ENCODE results near the gene DARS2. TPM values are rescaled to one million over a fixed set of nuclear protein-coding genes. Genes with fewer than 3 reads are reported as not detected.

Gene DARS2
- total RNA-seq, 2 donors from 2014 or later = 7.5 to 11.2 TPM

DNA sequence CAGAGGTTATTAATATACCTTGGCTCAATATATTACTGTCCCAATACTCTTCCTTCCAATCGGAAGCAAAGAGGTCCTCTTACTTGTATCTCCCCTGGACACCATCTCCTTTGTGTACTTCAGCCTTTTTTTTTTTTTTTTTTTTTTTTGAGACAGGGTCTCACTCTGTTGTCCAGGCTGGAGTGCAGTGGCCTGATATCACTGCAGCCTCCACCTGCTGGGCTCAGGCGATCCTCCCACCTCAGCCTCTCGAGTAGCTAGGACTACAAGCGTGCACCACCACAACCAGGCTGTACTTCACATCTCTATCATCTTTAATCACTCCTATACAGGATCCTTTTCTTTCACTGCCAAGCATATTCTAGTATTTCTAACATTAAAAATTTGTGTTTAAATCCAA is 2.8 kb upstream of the DARS2 start:
- WGBS, 2 donors = 91 to 98% methylated on average over 4 of the region's 4 CpGs
- Histone ChIP-seq H3K4me3 (no peak overlapping the region), H3K9me3 (no peaks in the 10 kb centered on the region), H3K36me3 (replicated peaks in 1 of 2; ENCODE audit: insufficient read depth in 1 of 2, low read depth in 2 of 2) (no peaks in the 10 kb centered on the region), H3K27me3 (no peaks in the 10 kb centered on the region), H3K4me1 (peaks cover 15% of the 10 kb centered on the region), H3K27ac (no peak overlapping the region)
- intact Hi-C loops (cut with DNase I) = no loop called here
- no peak for TF ChIP-seq CTCF (IDR thresholded peaks at IDR 0.05)
- no peak for TF ChIP-seq POLR2A (IDR thresholded peaks at IDR 0.05)
- ATAC-seq (no peak), DNase-seq (no peak)

GRCh38 chr1:173823781-173824314 is 625 bp upstream of the DARS2 start:
- Histone ChIP-seq H3K9me3 (no peaks in the 10 kb centered on the region), H3K4me3 (peak overlapping the region; percentile 42 to 45), H3K27me3 (no peaks in the 10 kb centered on the region), H3K4me1 (peaks cover 15% of the 10 kb centered on the region), H3K36me3 (replicated peaks in 1 of 2; ENCODE audit: insufficient read depth in 1 of 2, low read depth in 2 of 2) (no peaks in the 10 kb centered on the region), H3K27ac (peak overlapping the region in 3 of 4 donors; percentile 77 to 96 (median 92))
- 1% methylated on average over 13 to 25 of the region's 25 CpGs for WGBS, 2 donors
- intact Hi-C loops (cut with DNase I) = no loop called here
- ATAC-seq (no peak), DNase-seq (no peak)
- no peak for TF ChIP-seq POLR2A (IDR thresholded peaks at IDR 0.05)
- TF ChIP-seq CTCF (IDR thresholded peaks at IDR 0.05) = no peak

DNA sequence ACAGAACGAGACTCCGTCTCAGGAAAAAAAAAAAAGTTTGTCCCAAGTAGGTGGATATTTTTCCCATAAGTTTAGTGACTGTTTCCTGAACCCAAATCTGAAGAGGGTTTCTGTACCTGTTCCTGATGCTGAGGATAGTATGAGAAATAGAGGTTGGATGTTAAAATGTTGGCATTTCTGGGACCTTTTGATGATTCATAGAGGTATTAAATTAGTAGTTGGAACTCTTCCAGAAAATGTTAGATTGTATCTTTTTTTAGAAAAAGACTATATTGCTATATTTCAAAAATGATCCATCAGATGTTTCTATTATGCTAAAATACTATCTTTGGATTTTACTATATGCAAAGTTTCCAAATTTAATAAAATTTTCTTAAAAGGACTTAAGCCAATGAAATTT is 3.1 kb downstream of the DARS2 start:
- intact Hi-C loops (cut with DNase I) = no loop called here
- no peak for DNase-seq

GRCh38 chr1:173832748-173833147 is 8.3 kb downstream of the DARS2 start:
- ATAC-seq = no peak
- Histone ChIP-seq H3K4me1 (no peaks in the 10 kb centered on the region), H3K36me3 (replicated peaks in 1 of 2; ENCODE audit: insufficient read depth in 1 of 2, low read depth in 2 of 2) (peaks cover 0 to 7% of the 10 kb centered on the region in 2 donors), H3K27me3 (no peaks in the 10 kb centered on the region), H3K9me3 (no peaks in the 10 kb centered on the region), H3K4me3 (no peak overlapping the region), H3K27ac (no peak overlapping the region)
- DNase-seq = no peak
- intact Hi-C loops (cut with DNase I) = loop anchor here (10.0 kb wide), 1 partner anchor 408 kb away; no protein-coding TSS in a partner anchor
- WGBS, 2 donors = 95% methylated on average over 1 of the region's 1 CpG
- TF ChIP-seq POLR2A (IDR thresholded peaks at IDR 0.05) (no peak), CTCF (IDR thresholded peaks at IDR 0.05) (no peak)

More for the DNA sequence above, 3.1 kb downstream of the DARS2 start:
- no peak overlapping the region for H3K27ac ChIP-seq
- H3K4me3 ChIP-seq = no peak overlapping the region
- no peaks in the 10 kb centered on the region for H3K27me3 ChIP-seq
- WGBS, 2 donors = 88 to 92% methylated on average over 2 of the region's 2 CpGs
- peaks cover 15% of the 10 kb centered on the region for H3K4me1 ChIP-seq
- TF ChIP-seq POLR2A (IDR thresholded peaks at IDR 0.05) = no peak
- no peak for TF ChIP-seq CTCF (IDR thresholded peaks at IDR 0.05)
- H3K9me3 ChIP-seq = no peaks in the 10 kb centered on the region
- ATAC-seq = no peak
- H3K36me3 ChIP-seq (replicated peaks in 1 of 2; ENCODE audit: insufficient read depth in 1 of 2, low read depth in 2 of 2) = peaks cover 0 to 4% of the 10 kb centered on the region in 2 donors

- H3K4me3 ChIP-seq = no peak overlapping the region
- no peaks in the 10 kb centered on the region for H3K27me3 ChIP-seq
- no peaks in the 10 kb centered on the region for H3K36me3 ChIP-seq (replicated peaks in 1 of 2; ENCODE audit: insufficient read depth in 1 of 2, low read depth in 2 of 2)
- no peaks in the 10 kb centered on the region for H3K9me3 ChIP-seq
- ATAC-seq (no peak), DNase-seq (no peak)
- TF ChIP-seq CTCF (IDR thresholded peaks at IDR 0.05) = no peak
- TF ChIP-seq POLR2A (IDR thresholded peaks at IDR 0.05) = no peak
- intact Hi-C loops (cut with DNase I) = no loop called here
- H3K4me1 ChIP-seq = no peaks in the 10 kb centered on the region
- H3K27ac ChIP-seq = no peak overlapping the region
- 80 to 82% methylated on average over 4 of the region's 4 CpGs for WGBS, 2 donors
These were observed 27.6 kb downstream of the DARS2 start for GRCh38 chr1:173852105-173852504.
